Measurements from ENCODE around the gene PF4V1.

Gene PF4V1

DNA sequence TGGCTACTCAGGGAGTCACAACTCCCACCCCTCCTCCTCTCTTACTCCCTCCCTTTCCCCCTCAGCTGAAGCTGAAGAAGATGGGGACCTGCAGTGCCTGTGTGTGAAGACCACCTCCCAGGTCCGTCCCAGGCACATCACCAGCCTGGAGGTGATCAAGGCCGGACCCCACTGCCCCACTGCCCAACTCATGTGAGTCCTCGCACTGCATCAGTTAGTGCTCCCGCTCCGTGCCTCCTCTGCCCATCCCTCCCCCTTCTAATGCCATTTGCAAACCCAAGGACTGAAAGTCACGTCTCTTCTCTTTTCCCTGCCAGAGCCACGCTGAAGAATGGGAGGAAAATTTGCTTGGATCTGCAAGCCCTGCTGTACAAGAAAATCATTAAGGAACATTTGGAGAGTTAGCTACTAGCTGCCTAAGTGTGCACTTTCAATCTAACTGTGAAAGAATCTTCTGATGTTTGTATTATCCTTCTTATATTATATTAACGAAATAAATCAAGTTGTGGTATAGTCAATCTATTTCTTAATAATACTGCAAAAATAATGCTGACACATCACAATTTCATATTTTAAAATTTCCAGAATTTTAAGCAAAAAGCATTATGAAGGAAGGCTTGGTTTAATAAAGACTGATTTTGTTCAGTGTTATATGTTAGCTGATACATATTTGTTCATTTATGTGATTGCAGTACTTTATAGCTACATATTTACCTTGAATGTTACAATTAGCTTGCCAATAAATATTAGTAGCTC is 800 bp downstream of the PF4V1 start:
- Histone ChIP-seq H3K4me3 (ENCODE audit: low read length, poor library complexity, severe bottlenecking) (no peak overlapping the region), H3K36me3 (ENCODE audit: insufficient read depth, low read length) (no peaks in the 10 kb centered on the region)

DNA sequence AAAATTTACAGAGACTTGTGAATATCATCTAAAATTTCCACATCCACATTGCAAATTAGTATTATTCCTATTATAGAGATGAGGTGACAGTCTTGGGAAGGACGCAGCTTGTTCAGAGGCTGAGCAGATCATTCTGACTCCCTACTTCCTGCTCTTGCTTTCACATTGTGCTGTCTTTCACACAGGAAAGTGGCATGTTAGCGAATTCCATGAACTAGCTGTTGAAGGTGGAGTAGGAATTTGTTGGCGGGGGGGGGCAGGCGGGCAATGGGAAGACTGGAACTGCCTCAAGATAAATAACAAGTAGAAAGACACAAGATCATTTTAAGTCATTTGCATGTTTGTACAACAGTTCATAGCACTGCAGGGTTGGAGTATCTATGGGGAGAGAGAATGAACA is 2.3 kb downstream of the PF4V1 start:
- no peaks in the 10 kb centered on the region for H3K9me2 ChIP-seq (replicated peaks; ENCODE audit: low read depth, low read length)
- no peaks in the 10 kb centered on the region for H3K36me3 ChIP-seq (ENCODE audit: insufficient read depth, low read length)
- H3K4me3 ChIP-seq (ENCODE audit: low read length, poor library complexity, severe bottlenecking) = no peak overlapping the region
- H3K9ac ChIP-seq (ENCODE audit: low read depth, low read length, poor library complexity, severe bottlenecking) = no peak overlapping the region
- H4K20me1 ChIP-seq (ENCODE audit: insufficient read depth, low read length, poor library complexity, severe bottlenecking) = no peaks in the 10 kb centered on the region
- H3K4me2 ChIP-seq (ENCODE audit: low read depth, low read length, poor library complexity, severe bottlenecking) = no peak overlapping the region
- no peaks in the 10 kb centered on the region for H3K9me3 ChIP-seq (ENCODE audit: insufficient read depth, low read depth, low read length)
- TF ChIP-seq, protein P1, sequence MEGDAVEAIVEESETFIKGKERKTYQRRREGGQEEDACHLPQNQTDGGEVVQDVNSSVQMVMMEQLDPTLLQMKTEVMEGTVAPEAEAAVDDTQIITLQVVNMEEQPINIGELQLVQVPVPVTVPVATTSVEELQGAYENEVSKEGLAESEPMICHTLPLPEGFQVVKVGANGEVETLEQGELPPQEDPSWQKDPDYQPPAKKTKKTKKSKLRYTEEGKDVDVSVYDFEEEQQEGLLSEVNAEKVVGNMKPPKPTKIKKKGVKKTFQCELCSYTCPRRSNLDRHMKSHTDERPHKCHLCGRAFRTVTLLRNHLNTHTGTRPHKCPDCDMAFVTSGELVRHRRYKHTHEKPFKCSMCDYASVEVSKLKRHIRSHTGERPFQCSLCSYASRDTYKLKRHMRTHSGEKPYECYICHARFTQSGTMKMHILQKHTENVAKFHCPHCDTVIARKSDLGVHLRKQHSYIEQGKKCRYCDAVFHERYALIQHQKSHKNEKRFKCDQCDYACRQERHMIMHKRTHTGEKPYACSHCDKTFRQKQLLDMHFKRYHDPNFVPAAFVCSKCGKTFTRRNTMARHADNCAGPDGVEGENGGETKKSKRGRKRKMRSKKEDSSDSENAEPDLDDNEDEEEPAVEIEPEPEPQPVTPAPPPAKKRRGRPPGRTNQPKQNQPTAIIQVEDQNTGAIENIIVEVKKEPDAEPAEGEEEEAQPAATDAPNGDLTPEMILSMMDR (conservative IDR thresholded peaks at IDR 0.05; ENCODE audit: low read length) = no peak
- no peak for TF ChIP-seq EZH2phosphoT487 (IDR thresholded peaks at IDR 0.05; ENCODE audit: borderline replicate concordance)
- no peaks in the 10 kb centered on the region for H3F3A ChIP-seq (ENCODE audit: low read depth)
- H3K4me1 ChIP-seq (ENCODE audit: insufficient read depth, low read length, poor library complexity, severe bottlenecking) = peaks cover 11% of the 10 kb centered on the region
- no peaks in the 10 kb centered on the region for H3K79me2 ChIP-seq (ENCODE audit: insufficient read depth, low read length)
- no peak overlapping the region for H2AFZ ChIP-seq (ENCODE audit: low read length)
- no peaks in the 10 kb centered on the region for H3K27me3 ChIP-seq (ENCODE audit: insufficient read depth, low read length, poor library complexity, severe bottlenecking)

More for the DNA sequence above, 800 bp downstream of the PF4V1 start:
- TF ChIP-seq, protein P1 (conservative IDR thresholded peaks at IDR 0.05; ENCODE audit: low read length) = no peak
- TF ChIP-seq EZH2phosphoT487 (IDR thresholded peaks at IDR 0.05; ENCODE audit: borderline replicate concordance) = no peak
- H3K27me3 ChIP-seq (ENCODE audit: insufficient read depth, low read length, poor library complexity, severe bottlenecking) = no peaks in the 10 kb centered on the region
- H3F3A ChIP-seq (ENCODE audit: low read depth) = no peaks in the 10 kb centered on the region
- H3K9me2 ChIP-seq (replicated peaks; ENCODE audit: low read depth, low read length) = no peaks in the 10 kb centered on the region
- H3K9me3 ChIP-seq (ENCODE audit: insufficient read depth, low read depth, low read length) = no peaks in the 10 kb centered on the region
- H4K20me1 ChIP-seq (ENCODE audit: insufficient read depth, low read length, poor library complexity, severe bottlenecking) = no peaks in the 10 kb centered on the region
- no peak overlapping the region for H3K4me2 ChIP-seq (ENCODE audit: low read depth, low read length, poor library complexity, severe bottlenecking)
- H2AFZ ChIP-seq (ENCODE audit: low read length) = no peak overlapping the region
- peaks cover 11% of the 10 kb centered on the region for H3K4me1 ChIP-seq (ENCODE audit: insufficient read depth, low read length, poor library complexity, severe bottlenecking)
- no peaks in the 10 kb centered on the region for H3K79me2 ChIP-seq (ENCODE audit: insufficient read depth, low read length)
- no peak overlapping the region for H3K9ac ChIP-seq (ENCODE audit: low read depth, low read length, poor library complexity, severe bottlenecking)

DNA sequence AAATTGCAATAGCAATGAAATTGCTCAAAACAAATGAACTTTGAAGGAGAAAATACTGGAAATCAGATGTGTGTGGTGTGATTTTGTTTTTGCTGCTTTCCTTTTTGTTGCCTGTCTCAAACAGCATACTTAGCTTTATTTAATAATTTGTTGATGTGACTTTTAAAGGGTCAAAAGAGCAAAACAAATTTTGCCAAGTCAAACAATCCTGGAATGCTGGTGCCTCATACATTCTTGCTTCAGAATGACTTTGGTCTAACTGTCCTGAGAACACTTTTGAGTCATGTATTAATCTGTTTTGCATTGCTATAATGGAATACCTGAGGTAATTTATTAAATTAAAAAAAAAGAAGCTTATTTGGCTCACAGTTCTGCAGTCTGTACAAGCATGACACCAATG is 3.4 kb downstream of the PF4V1 start:
- Histone ChIP-seq H3K4me3 (ENCODE audit: low read length, poor library complexity, severe bottlenecking) (no peak overlapping the region), H3K9me2 (replicated peaks; ENCODE audit: low read depth, low read length) (no peaks in the 10 kb centered on the region), H2AFZ (ENCODE audit: low read length) (no peak overlapping the region), H3K27me3 (ENCODE audit: insufficient read depth, low read length, poor library complexity, severe bottlenecking) (no peaks in the 10 kb centered on the region), H4K20me1 (ENCODE audit: insufficient read depth, low read length, poor library complexity, severe bottlenecking) (no peaks in the 10 kb centered on the region), H3K4me2 (ENCODE audit: low read depth, low read length, poor library complexity, severe bottlenecking) (no peak overlapping the region), H3K4me1 (ENCODE audit: insufficient read depth, low read length, poor library complexity, severe bottlenecking) (peaks cover 11% of the 10 kb centered on the region), H3K36me3 (ENCODE audit: insufficient read depth, low read length) (no peaks in the 10 kb centered on the region), H3K9me3 (ENCODE audit: insufficient read depth, low read depth, low read length) (no peaks in the 10 kb centered on the region), H3K79me2 (ENCODE audit: insufficient read depth, low read length) (no peaks in the 10 kb centered on the region), H3F3A (ENCODE audit: low read depth) (no peaks in the 10 kb centered on the region), H3K9ac (ENCODE audit: low read depth, low read length, poor library complexity, severe bottlenecking) (no peak overlapping the region)
- TF ChIP-seq, protein P1 (conservative IDR thresholded peaks at IDR 0.05; ENCODE audit: low read length) = no peak
